Measurements from ENCODE around the gene ZCRB1.

- no peak for TF ChIP-seq POLR2A (IDR thresholded peaks at IDR 0.05)
- TF ChIP-seq, protein P1, sequence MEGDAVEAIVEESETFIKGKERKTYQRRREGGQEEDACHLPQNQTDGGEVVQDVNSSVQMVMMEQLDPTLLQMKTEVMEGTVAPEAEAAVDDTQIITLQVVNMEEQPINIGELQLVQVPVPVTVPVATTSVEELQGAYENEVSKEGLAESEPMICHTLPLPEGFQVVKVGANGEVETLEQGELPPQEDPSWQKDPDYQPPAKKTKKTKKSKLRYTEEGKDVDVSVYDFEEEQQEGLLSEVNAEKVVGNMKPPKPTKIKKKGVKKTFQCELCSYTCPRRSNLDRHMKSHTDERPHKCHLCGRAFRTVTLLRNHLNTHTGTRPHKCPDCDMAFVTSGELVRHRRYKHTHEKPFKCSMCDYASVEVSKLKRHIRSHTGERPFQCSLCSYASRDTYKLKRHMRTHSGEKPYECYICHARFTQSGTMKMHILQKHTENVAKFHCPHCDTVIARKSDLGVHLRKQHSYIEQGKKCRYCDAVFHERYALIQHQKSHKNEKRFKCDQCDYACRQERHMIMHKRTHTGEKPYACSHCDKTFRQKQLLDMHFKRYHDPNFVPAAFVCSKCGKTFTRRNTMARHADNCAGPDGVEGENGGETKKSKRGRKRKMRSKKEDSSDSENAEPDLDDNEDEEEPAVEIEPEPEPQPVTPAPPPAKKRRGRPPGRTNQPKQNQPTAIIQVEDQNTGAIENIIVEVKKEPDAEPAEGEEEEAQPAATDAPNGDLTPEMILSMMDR (IDR thresholded peaks at IDR 0.05): no peak
These were observed 41.0 kb downstream of the ZCRB1 start for GRCh38 chr12:42284876-42285275.
